HG03469 (cell line): ENCODE results near the gene FHIP2A.
"Not testable (repeated sequence)": the region's sequence is repeated elsewhere in the genome, so short reads cannot be mapped to it uniquely, and the experiment has no call there.

Experiments used
- ATAC-seq: cut with Tn5 transposase; IDR thresholded peaks from one replicate; pipeline ENCODE4 v1.9.1; 2021; ENCODE audit warnings: mild to moderate bottlenecking, moderate library complexity, moderate number of reproducible peaks; ENCODE audit not compliant: unreplicated experiment

FHIP2A gene

DNA sequence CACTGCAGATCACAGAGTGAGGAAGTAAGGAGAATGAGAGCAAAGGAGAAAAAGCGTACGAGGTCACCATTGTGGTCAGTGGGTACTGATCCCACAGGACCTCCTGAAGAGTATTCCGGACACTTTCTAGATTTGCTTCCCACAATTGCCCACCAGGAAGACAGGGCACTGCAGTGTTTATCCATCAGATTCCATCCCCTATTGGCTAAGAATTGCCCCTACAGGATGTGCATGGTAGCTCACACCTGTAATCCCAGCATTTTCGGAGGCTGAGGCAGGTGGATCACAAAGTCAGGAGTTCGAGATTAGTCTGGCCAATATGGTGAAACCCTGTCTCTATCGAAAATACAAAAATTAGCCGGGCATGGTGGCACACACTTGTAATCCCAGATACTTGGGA lies 5.3 kb upstream of the FHIP2A start:
- ATAC-seq = no peak

DNA sequence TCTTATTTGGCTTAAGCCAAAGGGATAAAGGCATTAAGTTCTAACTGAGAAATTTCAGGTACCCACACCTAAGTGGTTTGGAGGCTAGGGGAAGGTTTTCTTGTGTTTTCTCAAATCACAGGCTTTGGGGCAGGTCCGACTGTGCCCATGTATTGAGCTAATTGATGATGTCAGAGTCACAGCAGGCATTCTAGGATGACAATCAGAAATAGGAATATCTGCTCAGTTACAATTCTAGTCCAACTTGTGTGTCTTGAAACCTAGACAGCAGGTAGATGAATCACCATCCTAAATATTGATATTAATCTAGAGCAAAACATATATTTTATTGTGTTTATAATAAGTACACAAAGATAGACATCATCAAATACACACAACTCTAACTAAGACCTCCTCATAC lies 2.3 kb upstream of the FHIP2A start:
- ATAC-seq = no peak

DNA sequence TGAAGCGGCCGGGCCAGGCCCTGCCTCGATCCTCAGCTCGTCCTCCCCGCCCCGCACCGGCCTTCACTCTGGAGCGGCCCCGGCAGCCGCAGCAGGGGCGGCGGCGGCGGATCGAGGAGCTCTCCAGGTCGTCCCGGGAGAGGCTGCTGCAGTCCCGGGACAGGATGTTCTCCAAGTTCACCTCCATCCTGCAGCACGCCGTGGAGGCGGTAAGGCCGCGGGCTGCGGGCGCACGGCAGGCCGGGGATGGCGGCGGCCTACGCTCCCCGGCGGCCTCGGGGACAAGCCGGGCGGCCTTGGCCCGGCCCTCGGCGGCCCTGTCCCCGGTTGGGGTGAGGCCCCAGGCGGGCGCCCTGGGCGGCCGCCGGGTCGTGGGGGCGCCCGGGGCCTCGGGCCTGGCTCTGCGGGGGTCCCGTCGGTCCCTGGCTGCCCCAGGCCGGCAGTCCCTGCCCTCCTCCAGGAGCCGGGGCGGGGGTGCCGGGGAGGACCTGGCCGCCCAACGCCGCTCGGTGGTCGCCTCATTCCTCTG lies 399 bp downstream of the FHIP2A start:
- ATAC-seq = peak; percentile 22

- peak; percentile 9 for ATAC-seq
Measured at GRCh38 chr10:114822444-114823076, 980 bp downstream of the FHIP2A start.

DNA sequence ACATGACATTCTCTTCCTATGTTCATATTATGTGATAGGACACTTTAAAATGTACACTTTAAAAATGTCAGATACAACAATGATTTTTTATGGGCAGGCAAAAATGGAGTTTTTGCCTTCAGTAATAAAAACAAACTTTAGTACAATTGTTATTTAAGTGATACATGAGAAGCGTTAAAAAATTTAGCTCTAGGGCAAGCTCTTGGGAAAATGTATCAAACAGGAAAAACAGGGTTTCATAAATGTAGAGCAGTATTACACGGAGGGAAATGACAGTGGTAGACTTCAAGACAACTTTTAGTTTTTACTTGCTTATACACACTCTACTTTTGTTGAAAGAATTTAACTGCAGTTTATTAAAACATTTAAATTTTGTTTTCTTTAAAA lies 1.5 kb downstream of the FHIP2A start:
- ATAC-seq = no peak

- no peak for ATAC-seq
Measured at GRCh38 chr10:114824391-114824790, 2.8 kb downstream of the FHIP2A start.

DNA sequence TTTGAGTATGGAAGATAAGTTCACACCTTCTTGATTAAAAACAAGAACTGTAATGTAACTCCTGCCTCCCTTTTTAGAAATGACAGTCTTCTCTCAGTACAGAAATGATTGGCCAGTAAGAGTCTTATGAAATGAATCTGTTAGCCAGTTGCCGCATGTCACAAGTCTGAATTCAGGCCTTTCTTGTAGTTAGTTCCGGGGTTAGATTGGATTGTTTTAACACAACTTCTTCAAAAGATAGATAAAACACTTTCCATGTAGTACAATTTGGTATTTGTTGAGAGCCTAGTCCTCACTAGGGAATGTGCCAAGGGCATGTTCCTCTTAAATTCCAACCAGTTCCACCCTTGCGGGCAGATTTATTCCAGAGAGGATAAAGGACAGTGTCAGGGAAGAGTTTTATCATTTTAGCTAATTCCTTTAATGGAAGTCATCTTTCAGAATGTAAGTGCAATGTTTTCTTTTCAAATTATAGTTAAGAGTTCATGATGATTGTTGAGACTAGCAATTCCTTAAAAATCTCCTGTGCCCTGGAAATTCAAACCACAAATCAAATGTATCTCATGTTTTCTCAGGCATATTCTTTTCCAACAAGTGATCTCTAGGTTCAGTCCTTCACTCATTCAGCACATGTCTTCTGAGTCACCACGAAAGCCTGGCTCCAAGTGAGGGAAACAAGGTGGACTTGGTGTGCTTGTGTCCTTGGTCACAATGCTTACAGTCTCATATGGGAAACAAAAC lies 4.1 kb downstream of the FHIP2A start:
- ATAC-seq = peak; percentile 44

DNA sequence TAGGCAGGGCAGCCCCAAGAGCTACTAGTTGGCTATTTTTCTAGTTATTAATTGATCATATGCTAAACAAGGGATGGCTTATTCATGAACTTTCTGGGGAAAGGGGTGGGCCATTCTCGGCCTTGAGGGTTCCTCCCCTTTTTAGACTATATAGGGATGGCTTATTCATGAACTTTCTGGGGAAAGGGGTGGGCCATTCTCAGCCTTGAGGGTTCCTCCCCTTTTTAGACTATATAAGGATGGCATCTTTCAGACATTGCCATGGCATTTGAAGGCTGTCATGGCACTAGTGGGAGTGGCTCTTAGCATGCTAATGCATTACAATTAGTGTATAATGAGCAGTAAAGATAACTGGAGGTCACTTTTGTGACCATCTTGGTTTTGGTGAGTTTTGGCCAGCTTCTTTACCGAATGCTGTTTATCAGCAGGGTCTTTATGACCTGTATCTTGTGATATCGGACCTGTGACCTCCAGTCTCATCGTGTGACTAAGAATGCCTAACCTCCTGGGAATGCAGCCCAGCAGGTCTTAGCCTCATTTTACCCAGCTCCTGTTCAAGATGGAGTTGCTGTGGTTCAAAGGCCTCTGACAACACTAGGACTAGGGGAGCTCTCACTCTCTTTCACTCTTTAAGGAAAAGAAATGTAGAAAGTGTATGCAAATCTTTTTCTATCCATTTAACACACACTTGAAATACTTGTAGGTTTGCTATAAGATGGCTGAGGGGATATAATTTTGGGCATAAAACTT lies 7.8 kb downstream of the FHIP2A start:
- ATAC-seq = no peak

DNA sequence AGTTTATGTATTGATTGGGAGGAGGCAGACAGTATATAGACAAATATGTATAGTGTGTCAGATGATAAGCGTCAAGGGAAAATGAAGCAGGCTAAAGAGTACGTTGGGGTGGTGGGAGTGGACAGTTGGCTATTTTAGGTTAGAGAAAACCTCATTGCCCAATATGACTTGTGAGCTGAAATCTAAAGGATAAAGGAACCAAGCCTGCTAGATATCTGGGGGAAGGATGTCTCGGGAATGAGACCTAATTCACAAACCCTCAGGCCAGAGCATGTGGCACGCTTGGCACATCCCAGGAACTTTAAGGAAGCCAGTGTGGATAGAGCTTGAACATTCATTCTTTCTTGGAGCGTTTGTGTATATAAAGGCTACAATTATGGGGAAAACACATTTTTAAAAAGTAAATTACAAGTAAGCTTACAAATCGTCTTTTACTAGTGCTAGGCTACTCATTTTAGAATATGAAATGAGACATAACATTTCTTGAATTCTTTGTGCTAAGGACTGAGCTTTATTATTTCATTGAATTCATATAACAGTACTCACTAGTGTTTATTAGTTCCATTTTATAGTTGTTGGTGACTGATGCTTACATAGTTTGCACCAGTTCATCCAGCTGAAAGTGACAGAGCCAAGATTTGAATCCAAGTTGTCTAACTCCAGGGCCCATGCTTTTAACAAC lies 9.7 kb downstream of the FHIP2A start:
- ATAC-seq = no peak

- ATAC-seq = no peak
Measured at GRCh38 chr10:114837690-114838089, 16.1 kb downstream of the FHIP2A start.

- no peak for ATAC-seq
Measured at GRCh38 chr10:114839901-114840300, 18.3 kb downstream of the FHIP2A start.

DNA sequence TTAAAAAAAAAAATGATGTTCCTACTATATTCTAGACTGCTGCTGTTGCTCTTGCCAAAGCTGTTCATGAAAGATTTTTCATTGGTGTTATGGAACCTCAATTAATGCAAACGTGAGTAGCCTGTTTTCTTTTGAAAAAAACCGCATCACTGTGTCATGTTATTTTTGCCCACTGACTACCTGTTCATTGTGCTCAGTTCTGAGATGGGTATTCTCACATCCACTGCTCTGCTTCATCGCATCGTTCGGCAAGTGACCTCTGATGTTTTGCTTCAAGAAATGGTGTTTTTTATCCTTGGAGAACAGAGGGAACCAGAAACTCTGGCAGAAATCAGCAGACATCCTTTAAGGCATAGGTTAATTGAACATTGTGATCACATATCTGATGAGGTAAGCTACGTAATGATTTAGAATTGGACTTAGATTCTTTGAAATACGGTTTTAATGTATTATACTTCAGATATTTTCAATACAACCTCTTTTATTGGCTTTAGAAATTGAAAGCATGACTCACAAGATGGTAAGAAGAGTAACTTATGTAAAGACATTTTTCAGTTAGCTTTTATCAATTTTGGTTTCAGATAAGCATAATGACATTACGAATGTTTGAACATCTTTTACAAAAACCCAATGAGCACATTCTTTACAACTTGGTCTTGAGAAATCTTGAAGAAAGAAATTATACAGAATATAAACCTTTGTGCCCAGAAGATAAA lies 24.6 kb downstream of the FHIP2A start:
- no peak for ATAC-seq

DNA sequence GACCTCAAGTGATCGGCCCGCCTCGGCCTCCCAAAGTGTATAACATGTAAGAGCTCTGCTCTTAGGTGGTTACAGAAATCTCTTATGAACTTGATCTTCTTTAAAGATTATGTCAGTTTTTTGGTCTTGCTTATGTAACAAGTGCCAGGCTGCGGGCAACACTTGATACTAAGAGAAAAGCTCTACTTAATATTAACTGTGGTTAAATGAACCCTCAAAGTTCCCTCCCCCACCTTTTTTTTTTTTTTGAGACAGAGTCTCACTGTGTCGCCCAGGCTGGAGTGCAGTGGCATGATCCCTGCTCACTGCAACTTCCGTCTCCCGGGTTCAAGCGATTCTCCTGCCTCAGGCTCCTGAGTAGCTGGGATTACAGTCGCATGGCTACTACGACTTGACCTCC lies 25.9 kb downstream of the FHIP2A start:
- ATAC-seq = not testable (repeated sequence)

DNA sequence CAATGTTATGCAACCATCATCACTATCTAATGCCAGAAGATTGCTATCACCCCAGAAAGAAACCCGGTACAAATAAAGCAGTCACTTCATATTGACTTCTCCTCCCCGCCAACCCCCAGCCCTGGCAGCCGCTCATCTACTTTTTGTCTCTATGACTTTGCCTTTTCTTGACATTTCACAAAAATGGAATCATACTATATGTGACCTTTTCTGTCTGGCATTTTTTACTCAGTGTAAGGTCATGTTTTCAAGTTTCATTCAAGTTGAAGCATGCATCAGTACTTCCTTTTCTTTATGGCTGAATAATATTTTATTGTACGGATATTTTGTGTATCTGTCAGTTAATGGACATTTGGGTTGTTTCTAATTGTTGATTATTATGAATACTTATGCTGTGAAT lies 28.1 kb downstream of the FHIP2A start:
- ATAC-seq = no peak

GRCh38 chr10:114850126-114850525 lies 28.5 kb downstream of the FHIP2A start:
- no peak for ATAC-seq

- ATAC-seq = no peak
Measured at GRCh38 chr10:114851336-114851735, 29.8 kb downstream of the FHIP2A start.

DNA sequence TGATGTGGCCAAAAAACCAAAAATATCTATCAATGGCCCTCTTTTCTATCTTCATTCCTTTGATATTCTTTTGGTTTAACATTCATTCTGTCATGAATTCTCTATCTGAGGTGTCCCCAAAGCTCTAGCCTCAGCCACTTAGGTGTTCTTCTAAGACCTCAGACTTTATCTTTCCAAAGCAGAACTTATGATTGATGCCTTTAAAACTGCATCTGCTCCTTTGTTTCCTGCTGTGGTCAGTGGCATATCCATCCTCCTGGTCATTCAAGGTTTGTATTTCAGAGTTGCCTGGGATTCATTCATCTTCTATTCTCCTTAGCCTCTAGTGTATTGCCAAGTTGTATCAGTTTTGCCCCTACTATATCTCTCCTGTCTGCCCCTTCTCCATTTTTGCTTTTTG lies 30.6 kb downstream of the FHIP2A start:
- ATAC-seq = no peak

GRCh38 chr10:114854906-114855305 lies 33.3 kb downstream of the FHIP2A start:
- no peak for ATAC-seq

DNA sequence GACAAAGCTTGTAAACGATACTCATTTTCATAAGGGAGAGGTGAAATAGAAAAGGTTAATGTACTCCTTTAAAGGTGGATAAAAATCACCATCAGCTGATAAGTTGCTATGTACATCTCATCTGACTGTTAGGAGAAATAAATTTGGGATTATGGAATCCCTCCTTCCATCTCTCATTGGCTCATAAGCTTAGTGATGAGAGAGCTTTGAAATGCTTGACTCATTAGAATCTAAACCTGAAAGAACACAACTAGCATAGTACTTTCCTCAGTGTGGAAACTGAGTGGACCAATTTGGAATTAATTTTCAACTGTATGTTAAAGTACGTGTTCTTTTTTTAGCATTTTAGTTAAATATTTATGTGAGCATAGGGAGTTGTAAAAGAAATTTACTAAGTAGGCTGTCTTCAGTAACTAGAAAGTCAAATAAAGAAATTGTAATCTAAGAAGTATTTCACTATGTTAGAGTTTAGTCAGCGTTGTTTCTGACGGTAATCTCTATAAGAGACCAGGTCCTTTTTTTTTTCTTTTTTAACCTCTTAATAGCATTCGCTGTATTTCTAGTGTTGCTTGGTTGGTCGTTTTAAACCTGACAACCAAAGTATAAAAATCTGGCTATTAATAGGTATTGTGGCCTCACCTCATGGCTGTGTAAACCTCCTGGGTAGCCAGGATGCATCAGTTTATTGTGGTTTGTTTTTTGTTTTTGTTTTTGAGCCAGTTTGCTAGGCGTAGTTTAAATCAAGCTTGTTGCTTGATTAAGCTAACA lies 34.4 kb downstream of the FHIP2A start:
- no peak for ATAC-seq
